SU-DHL-6 (cell line): ENCODE data around the gene PSKH1.

Experiments
- H2AFZ ChIP-seq: fragments of 200-600 bp; sonication (generic); 2 replicates; pipeline ENCODE4 v1.6.1; 2014; ENCODE audit warnings: low read depth, mild to moderate bottlenecking, moderate library complexity, mixed read lengths, antibody characterized with exemption, low read length; ENCODE audit not compliant: severe bottlenecking
- H3F3A ChIP-seq: fragments of 200-600 bp; shearing (Covaris generic); 2 replicates; pipeline ENCODE4 v1.6.0; 2016; ENCODE audit warnings: antibody characterized with exemption, mild to moderate bottlenecking; ENCODE audit not compliant: insufficient read depth
- H3K27ac ChIP-seq: fragments of 200-600 bp; sonication (generic); 2 replicates; pipeline ENCODE4 v1.5.1; 2016; ENCODE audit warnings: low read depth, mild to moderate bottlenecking, low read length, moderate library complexity, mixed read lengths
- H3K27me3 ChIP-seq: fragments of 200-600 bp; sonication (generic), shearing (Covaris generic); 2 replicates; pipeline ENCODE4 v1.6.0; 2014; ENCODE audit warnings: mild to moderate bottlenecking, low read length
- H3K36me3 ChIP-seq: fragments of 200-600 bp; sonication (generic); 2 replicates; pipeline ENCODE4 v1.6.1; 2014; ENCODE audit warnings: mild to moderate bottlenecking, low read length, mixed read lengths
- H3K4me2 ChIP-seq: fragments of 300-600, 200-600 bp; shearing (Covaris generic), sonication (generic); 2 replicates; pipeline ENCODE4 v1.6.0; 2014; ENCODE audit warnings: low read length, low read depth, mild to moderate bottlenecking; ENCODE audit not compliant: poor library complexity, severe bottlenecking
- H3K4me3 ChIP-seq: fragments of 200-600 bp; sonication (generic); 2 replicates; pipeline ENCODE4 v1.5.1; 2014; ENCODE audit warnings: antibody characterized with exemption, low read length, mild to moderate bottlenecking, mixed read lengths; ENCODE audit not compliant: insufficient read depth, poor library complexity, severe bottlenecking
- H3K79me2 ChIP-seq: fragments of 200-600 bp; sonication (generic); 2 replicates; pipeline ENCODE4 v1.6.1; 2014; ENCODE audit warnings: mild to moderate bottlenecking, low read length, moderate library complexity; ENCODE audit not compliant: insufficient read depth
- H3K9ac ChIP-seq: fragments of 200-600 bp; sonication (generic); 2 replicates; pipeline ENCODE4 v1.7.0; 2014; ENCODE audit warnings: mild to moderate bottlenecking, low read length
- H3K9me2 ChIP-seq: fragments of 200-600 bp; sonication (generic); replicated peaks from 2 replicates; pipeline ENCODE4 v1.6.1; 2014; ENCODE audit warnings: low read length; ENCODE audit not compliant: insufficient read depth
- H3K9me3 ChIP-seq: fragments of 200-600 bp; sonication (generic); 2 replicates; pipeline ENCODE4 v1.6.1; 2014; ENCODE audit warnings: low read length, mixed read lengths; ENCODE audit not compliant: insufficient read depth
- H4K20me1 ChIP-seq: fragments of 200-600 bp; sonication (generic); 2 replicates; pipeline ENCODE4 v1.6.1; 2014; ENCODE audit warnings: low read depth, mild to moderate bottlenecking, antibody characterized with exemption, low read length, moderate library complexity, mixed read lengths
- CTCF ChIP-seq: fragments of 200-600 bp; sonication (generic); IDR thresholded peaks from one replicate; pipeline ENCODE4 v1.5.1; 2017; ENCODE audit warnings: antibody characterized with exemption, mild to moderate bottlenecking, low read length, moderate library complexity; ENCODE audit not compliant: insufficient read depth, poor library complexity, severe bottlenecking
- EZH2phosphoT487 ChIP-seq: fragments of 200-600 bp; sonication (generic), shearing (Covaris generic); conservative IDR thresholded peaks from 2 replicates; pipeline ENCODE4 v1.6.1; 2018; ENCODE audit warnings: mild to moderate bottlenecking, antibody characterized with exemption, low read length, moderate library complexity, mixed read lengths

Gene PSKH1

GRCh38 chr16:67935101-67935401, 42.0 kb downstream of the PSKH1 start:
- Histone ChIP-seq H3K9me3 (no peaks in the 10 kb centered on the region), H3K79me2 (peaks cover 25% of the 10 kb centered on the region), H3K27ac (peak overlapping the region; percentile 5; the same call in 1 of the 2 replicates), H3K36me3 (no peaks in the 10 kb centered on the region), H3K9ac (peak overlapping the region; percentile 89), H3K9me2 (no peaks in the 10 kb centered on the region), H3K4me2 (peak overlapping the region; percentile 76), H3F3A (peaks cover 4% of the 10 kb centered on the region), H2AFZ (peak overlapping the region; percentile 19), H3K4me3 (peak overlapping the region; percentile 75), H4K20me1 (no peaks in the 10 kb centered on the region), H3K27me3 (no peaks in the 10 kb centered on the region)
- TF ChIP-seq EZH2phosphoT487 (no peak), CTCF (no peak)

GRCh38 chr16:67935402-67936123, 42.5 kb downstream of the PSKH1 start:
- Histone ChIP-seq H3F3A (peaks cover 4% of the 10 kb centered on the region), H3K9me2 (no peaks in the 10 kb centered on the region), H2AFZ (peak overlapping the region; percentile 19), H3K36me3 (no peaks in the 10 kb centered on the region), H4K20me1 (no peaks in the 10 kb centered on the region), H3K9ac (peak overlapping the region; percentile 89), H3K27me3 (no peaks in the 10 kb centered on the region), H3K9me3 (no peaks in the 10 kb centered on the region), H3K4me2 (peak overlapping the region; percentile 89), H3K4me3 (peak overlapping the region; percentile 77), H3K79me2 (peaks cover 25% of the 10 kb centered on the region), H3K27ac (peak overlapping the region; percentile 89)
- TF ChIP-seq CTCF (no peak), EZH2phosphoT487 (no peak)

DNA sequence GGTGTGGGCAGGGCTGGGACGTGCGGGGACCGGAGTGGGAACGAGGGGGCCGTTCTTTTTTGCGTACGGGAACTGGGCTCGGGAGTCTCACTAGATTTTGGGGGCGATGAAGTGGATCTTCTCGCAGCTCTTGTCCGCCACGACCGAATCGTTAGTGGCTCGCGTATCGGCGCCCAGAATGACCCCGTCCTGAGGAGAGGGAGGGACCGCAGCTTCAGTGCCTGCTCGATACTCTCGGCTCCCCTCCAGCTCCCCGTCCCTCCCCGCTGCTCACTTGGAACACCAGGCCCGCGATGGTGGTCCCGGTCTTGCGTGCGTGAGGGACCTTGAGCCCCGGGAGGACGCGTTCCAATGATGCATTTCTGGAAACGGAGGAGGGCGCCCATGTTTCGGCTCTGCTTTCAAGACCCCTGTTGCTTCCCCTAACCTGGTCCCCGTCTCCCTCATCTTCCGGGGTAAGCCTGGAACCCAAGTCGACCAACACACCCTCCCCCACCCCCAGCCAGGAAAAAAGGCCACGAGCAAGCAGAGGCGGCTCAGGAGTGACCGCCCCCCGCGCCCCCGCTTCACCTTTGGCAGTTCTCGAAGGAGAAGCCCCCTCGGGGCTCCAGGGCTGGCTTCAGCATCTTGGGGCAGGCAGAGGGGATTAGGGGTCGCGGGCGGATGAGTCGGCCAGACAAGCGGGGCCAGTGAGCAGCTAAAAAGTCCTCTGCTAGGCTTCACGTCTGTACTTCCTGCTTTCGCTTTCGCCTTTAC, 43.2 kb downstream of the PSKH1 start, which contains the start of gene PSMB10:
Gene PSMB10, minus strand, starts transcription at position 727 of the 756 bp plus-strand sequence. Its CDS starts 101 bp downstream, at position 626.
- H3K4me2 ChIP-seq: peak within 1 kb of the TSS; percentile 89
- H3K27ac ChIP-seq: peak within 1 kb of the TSS; percentile 89
- H3K27me3 ChIP-seq: no peaks in the 10 kb centered on the region
- H3K9ac ChIP-seq: peak within 1 kb of the TSS; percentile 89
- H3K36me3 ChIP-seq: no peaks in the 10 kb centered on the region
- H2AFZ ChIP-seq: peak within 1 kb of the TSS; percentile 8
- H3K9me2 ChIP-seq: no peaks in the 10 kb centered on the region
- peaks cover 25% of the 10 kb centered on the region for H3K79me2 ChIP-seq
- no peaks in the 10 kb centered on the region for H3K9me3 ChIP-seq
- peaks cover 5% of the 10 kb centered on the region for H3F3A ChIP-seq
- H3K4me3 ChIP-seq: peak within 1 kb of the TSS; percentile 77
- no peaks in the 10 kb centered on the region for H4K20me1 ChIP-seq
- TF ChIP-seq CTCF (no peak), EZH2phosphoT487 (no peak)
